GM23248 (cell line): Measurements from ENCODE around the gene CAPN11.

Experiments used
- EZH2 ChIP-seq: fragments of 200-600 bp; sonication (generic); IDR thresholded peaks from 2 replicates; pipeline ENCODE4 v1.6.1; 2018; ENCODE audit warnings: antibody characterized with exemption, mild to moderate bottlenecking; ENCODE audit not compliant: insufficient read depth, poor library complexity, severe bottlenecking
- EZH2phosphoT487 ChIP-seq: fragments of 200-600 bp; sonication (generic); IDR thresholded peaks from 2 replicates; pipeline ENCODE4 v1.6.1; 2018; ENCODE audit warnings: antibody characterized with exemption, moderate library complexity, mild to moderate bottlenecking, low read depth; ENCODE audit not compliant: insufficient read depth

GRCh38 chr6:44156494-44157151 is 2.0 kb upstream of the CAPN11 start:
- TF ChIP-seq EZH2 = no peak
- TF ChIP-seq EZH2phosphoT487 = no peak
